Uterus (tissue), 2 donors: ENCODE data around the gene RBMS3.

Experiments used
- CTCF ChIP-seq, 4 experiments: fragments of 200-600 bp in 2 of 4; fragments of 450-650 bp in 2 of 4; sonication (generic) in 2 of 4; IDR thresholded peaks; one replicate each; pipeline ENCODE4 v1.5.1; 2016 to 2019; ENCODE audit warnings: antibody characterized with exemption in 4 of 4, mild to moderate bottlenecking in 2 of 4, moderate library complexity in 1 of 4
- POLR2A ChIP-seq, 2 donors: fragments of 450-650 bp; IDR thresholded peaks; one replicate each; pipeline ENCODE4 v1.6.1; 2016; ENCODE audit warnings: antibody characterized with exemption in 2 of 2, mild to moderate bottlenecking in 1 of 2, moderate library complexity in 1 of 2

DNA sequence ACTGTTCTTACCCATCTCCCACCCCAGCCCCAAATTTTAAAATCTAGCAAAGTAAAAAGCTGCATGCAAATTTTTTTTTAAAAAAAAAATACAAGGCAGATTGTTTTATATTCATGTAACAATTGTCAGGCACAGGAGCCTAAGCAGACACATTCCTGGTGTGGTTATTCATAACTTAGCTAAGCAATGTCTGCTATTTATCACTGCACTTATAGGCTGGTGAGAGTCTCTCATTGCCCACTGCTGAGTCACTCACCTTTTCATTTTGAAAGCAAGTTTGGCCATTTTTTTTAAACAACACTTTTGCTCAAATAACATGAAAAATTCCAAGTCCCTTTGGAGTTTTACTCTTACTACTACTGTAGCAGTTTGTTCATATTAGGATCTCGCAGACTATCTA is 413.9 kb downstream of the RBMS3 start:
- TF ChIP-seq POLR2A (IDR thresholded peaks at IDR 0.05) (no peak), CTCF (IDR thresholded peaks at IDR 0.05) (no peak)
